Left renal cortex interstitium (tissue), 4 donors: ENCODE results near the gene BTG2. TPM values are rescaled to one million over a fixed set of nuclear protein-coding genes. Genes with fewer than 3 reads are reported as not detected.
"Not testable (repeated sequence)": the region's sequence is repeated elsewhere in the genome, so short reads cannot be mapped to it uniquely, and the experiment has no call there.

Experiments
- DNase-seq, 4 donors: peaks; one replicate each; pipeline ENCODE4 v3.0.0-alpha.2; 2013; ENCODE audit warnings: low read depth in 4 of 4, low spot score in 2 of 4, missing footprints in 1 of 4
- polyA plus RNA-seq, 4 donors: library from polyadenylated mRNA; unstranded; fragments of 120-200 nt; gene quantifications; one replicate each; pipeline ENCODE4 v1.2.1, GENCODE V29; 2013; ENCODE audit not compliant: insufficient read length in 4 of 4

The BTG2 gene
- polyA plus RNA-seq, 4 donors, result 86.8 to 215 (median 118) TPM

DNA sequence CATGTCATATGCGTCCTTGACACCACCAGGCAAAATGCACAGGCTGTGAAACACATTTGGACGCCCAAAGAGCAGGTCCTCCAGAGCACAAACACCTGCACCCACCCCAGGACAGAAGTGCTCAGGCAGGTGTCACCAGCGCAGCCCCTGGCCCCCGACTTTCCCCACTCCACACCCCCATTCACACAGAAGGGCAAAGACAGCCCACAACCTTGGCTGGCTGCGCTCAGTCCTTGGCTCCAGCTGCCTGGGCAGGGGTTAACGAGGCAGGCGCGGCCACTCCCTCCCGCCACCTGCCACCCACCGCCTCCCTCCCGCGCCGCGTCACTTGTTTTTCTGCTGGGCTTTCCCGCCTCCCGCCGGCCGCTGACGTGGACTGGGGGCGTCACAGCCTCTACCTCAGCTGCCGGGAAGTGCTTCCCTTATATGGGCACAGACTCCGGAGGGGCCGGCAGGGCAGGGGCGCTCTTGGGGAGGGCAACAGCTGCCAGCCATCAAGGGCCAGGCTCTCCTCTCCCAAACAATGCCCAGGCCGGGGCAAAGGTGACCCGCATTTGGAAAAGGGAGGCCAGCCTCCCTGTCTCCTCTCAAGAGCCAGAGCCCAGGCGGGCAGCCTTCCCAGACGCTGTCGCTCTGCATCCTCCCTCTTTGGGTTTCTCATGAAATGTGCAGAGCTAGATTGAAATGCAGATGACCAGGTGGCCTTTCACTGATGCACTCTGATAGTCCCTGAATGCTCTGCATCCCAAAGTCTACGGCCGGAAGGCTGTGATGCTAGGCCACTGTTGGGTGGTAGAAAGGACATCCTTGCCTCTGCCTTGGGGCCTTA, 14.8 kb upstream of the BTG2 start:
- DNase-seq, result peak in 3 of 4 donors; percentile 55 to 89 (median 78)

DNA sequence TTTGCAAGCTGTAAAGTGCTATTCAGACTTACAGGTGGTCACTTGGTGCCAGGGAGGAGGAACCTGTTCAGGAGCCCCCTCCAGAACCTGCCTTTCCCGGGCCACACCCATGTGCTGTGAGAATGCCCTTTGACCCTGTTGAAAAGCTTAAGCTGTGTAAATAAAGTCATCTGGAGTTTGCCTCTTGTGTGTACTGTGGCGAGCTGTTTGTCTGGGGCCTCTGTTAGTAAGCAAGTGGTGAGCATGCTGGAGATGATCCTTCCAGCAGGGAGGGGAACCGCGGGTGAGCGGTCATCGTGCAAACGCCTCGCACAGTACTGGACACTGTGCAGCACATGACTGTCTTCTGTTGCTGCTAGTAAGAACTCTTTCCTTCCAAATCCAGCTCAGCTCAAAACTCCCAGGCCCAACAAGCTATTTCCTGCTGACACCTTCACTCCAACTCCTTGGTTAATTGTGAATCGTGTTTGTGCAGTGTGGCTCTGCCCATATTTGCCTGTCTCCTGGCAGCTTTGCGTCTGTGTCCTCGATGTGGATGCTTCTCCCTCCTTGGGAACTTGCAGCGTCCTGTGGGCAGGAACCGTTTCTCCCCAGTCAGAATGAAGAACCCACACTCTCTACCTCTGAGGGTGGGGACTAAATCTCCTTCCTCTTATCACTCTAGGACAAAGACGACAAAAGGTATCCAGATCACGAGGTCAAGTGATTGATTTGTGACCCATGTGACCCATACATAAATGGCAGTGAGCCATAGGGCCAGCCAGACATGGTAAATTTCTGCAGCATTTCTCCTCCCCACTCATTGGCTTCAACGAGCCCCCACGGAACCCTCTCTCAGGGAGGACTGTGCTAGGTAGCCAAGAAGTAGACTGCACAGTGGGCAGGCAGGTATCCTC, 13.9 kb upstream of the BTG2 start:
- DNase-seq, result no peak

DNA sequence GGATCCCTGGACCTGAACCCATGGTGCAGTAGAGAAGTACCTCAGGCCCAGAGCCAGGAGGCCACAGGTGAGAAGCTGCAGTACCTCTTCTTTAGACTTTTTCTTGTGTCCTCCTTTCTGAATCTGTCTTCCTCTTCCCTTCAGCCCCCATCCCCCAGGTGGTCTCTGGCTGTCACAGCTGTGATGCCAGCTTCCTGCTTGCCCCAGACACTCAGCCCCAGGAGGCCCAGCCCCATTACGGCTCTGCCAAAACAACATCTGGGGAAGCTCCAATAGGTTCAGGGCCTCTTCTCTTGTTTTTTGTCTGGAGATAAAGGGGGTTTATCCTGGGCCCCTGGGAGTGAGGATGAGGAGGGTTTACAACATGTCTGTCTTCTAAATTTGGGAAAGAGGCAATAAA, 9.5 kb upstream of the BTG2 start:
- DNase-seq, result no peak

DNA sequence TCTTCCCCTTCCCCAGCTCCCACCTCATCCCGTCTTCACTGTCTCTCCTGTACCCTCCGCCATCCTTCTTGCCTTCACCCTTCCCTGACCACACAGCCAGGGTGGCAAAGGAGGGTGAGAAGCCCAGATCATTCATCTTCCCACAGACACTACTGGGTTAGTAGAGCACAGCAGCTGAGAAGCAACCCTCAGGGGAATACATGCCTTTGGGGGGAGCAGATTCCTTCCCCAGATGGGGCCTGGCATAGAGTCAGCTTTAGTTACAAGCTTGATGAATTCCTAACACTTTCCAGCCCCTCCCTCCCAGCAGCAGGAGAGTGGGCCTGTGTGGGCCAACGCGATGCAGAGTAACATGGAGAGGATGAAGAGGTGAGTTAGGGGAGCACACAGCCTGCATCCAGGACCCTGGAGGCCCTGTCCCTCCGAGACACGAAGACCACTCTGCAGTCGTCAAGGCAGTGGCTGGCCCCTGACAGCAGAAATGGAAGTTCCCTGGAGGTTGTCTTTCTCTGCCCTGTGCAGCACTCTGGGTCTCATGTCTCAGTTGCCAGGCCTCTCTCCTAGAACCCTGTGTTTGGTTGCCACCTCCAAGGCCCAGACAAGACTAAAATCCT, 8.8 kb upstream of the BTG2 start:
- DNase-seq, result no peak

DNA sequence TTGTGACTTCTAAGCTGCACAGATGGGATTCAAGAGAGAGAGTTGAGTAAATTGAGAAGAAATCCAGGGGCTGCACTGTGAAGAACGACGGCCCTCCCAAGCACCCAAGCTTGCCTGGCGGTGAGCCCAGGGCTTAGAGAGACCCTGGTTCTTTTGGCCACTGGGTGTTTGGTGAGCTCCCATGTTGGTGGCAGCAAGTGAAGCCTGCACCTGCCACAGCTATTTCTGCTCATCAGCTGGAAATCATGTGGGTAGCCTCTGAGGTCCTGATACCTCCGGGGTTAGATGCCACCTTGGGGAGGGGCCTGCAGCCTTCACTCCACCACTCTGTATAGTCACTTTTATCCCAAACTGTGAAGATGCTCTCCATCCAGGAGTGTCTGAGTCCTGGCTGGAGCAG, 6.2 kb upstream of the BTG2 start:
- no peak for DNase-seq

DNA sequence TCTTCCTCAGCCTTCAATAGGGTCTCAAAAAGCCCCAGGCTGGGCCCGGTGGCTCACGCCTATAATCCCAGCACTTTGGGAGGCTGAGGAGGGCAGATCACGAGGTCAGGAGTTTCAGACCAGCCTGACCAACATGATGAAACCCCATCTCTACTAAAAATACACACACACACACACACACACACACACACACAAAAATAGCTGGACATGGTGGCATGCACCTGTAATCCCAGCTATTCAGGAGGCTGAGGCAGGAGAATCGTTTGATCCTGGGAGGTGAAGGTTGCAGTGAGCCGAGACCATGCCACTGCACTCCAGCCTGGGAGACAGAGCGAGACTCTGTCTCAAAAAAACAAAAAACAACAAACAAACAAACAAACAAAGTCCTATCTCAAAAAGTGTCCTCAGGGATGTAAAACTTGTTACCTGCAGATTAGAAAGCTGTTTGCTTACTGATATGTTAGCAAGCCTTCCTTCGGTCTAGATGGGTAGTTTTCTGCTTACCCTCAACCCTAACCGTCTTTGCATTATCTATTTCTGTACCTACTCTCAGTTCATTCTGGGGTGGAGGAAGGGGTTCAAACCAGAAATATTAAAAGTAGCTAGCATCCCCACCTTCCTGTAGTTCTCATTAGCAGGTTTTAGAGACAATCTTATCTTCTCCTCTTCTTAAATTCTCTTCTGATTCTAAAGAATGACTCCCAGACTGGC, 5.4 kb upstream of the BTG2 start:
- not testable (repeated sequence) for DNase-seq

DNA sequence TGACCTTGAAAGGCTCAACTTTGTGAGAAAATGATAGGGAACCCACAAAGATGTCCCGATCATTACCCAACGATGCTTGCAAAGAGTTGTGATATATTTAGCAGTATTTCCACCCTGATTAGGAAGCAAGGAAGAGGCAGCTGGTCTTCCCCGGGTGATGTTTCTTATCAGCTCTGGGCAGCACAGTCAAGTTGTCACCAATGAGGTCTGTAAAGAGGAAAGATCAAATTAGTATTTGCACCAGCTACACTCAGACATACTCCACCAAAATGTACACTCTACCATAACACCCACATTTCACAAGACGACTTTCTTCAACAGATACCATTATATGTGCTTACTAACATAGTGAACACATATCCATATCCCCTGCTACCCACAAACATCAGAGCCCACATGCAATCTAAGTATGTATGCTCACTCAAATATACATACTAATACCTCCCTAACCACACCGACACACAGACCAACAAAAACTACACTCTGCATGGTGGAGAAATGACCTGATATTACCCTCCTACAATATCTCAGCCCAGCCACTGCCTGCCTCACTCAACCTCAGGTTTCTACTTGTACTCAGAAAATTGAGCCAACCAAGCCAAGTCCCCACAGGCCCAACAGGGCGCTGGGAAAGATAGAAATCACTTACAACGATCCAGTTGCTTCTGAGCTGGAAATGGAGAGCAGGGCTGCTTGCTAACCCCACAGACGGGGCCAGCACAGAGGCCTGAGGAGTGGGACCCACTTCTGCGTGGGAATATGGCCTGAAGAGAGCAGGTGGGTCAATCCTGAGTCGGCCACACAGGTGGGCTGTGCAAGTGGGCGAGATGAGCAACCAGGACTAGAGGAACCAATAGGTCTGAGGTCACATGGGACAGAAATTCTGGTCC, 4.6 kb upstream of the BTG2 start:
- no peak for DNase-seq

DNA sequence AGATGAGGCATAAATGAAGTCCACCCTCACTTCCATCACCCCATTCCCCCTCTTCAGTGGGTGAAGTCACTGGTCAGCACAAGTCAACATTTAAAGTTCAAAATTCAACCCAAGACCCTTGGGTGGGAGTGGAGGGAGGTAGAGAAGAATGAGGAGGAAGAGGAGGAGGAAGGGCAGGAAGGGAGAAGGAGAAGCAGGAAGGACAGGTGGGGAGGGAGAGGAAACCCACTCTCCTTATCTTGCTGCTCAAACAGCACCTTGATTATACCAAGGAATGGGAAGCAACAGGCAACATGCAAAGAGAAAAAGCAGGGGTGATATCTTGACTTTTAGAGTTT, 4.0 kb upstream of the BTG2 start:
- no peak for DNase-seq

DNA sequence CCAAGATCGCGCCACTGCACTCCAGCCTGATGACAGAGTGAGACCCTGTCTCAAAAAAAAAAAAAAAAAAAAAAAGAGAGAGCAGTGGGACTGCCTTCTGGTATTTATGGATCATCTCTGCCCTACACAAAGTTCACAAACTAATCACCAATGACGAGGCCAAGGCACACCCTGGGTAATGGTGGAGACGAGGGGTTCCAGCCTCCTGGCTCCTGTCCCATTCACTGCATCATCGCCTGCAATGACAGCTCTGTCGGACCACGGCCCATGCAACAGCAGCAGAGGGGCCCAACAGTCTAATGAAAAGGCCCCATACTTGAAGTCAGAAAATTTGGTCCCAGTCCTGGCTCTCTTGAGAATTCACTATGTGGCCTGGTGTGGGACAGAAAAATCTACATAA, 2.9 kb upstream of the BTG2 start:
- no peak for DNase-seq

DNA sequence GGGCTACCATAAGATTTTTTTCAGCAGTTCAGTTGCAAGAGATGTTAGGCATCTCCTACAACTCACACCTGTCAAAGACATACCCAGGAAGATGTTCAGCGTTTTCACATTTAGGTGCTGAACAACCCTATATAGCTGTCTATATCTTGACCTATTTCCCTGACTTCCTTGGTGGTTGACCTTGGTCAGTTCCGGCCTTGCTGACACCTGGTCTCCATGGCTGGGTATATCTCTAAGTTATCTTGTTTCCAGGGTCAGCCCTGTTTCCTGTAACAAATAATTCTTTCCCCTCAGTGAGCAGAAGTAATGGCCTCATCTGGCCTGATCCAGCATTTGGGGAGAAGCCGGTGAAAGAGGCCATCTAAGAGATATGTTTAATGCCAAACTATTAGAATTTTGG, 2.4 kb upstream of the BTG2 start:
- no peak for DNase-seq

DNA sequence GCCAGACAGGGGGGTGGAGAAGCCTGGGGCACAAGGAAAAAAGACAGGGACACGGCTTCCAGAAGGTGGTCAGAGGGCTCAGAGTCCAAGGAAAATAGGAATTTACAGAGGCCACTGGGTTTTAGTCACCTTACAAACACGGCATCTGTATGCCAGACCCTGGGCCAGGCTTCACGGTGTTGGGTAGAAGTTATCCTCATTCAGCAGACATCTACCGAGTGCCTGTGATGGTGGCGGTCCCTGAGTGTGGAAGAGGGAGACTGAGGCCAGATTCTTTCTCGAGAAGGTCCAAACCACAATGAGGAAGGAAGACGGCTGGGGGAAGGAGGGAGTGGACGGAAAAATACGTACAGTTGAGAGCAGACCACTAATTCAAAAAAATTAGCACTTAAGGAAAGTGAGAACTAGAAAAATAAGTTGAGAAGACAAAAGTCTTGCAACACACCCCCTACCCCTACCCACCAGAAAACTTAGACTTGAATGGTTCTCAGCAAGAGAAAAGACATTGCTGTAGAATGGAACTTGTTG, 864 bp upstream of the BTG2 start:
- no peak for DNase-seq

DNA sequence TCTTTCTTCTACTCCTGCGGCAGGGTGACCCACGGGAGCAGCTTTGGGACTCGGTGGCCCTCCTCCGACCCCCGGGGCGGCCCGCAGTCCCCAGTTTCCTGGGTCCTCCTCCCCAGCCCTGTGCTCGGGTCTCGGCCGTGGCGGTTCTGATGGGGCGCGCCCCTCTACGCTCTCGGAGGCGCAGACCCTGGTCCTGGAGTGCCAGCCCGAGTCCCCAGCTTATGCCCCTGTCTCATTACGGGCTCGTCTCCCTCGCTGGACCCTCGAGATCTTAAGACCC, 430 bp downstream of the BTG2 start:
- no peak for DNase-seq

DNA sequence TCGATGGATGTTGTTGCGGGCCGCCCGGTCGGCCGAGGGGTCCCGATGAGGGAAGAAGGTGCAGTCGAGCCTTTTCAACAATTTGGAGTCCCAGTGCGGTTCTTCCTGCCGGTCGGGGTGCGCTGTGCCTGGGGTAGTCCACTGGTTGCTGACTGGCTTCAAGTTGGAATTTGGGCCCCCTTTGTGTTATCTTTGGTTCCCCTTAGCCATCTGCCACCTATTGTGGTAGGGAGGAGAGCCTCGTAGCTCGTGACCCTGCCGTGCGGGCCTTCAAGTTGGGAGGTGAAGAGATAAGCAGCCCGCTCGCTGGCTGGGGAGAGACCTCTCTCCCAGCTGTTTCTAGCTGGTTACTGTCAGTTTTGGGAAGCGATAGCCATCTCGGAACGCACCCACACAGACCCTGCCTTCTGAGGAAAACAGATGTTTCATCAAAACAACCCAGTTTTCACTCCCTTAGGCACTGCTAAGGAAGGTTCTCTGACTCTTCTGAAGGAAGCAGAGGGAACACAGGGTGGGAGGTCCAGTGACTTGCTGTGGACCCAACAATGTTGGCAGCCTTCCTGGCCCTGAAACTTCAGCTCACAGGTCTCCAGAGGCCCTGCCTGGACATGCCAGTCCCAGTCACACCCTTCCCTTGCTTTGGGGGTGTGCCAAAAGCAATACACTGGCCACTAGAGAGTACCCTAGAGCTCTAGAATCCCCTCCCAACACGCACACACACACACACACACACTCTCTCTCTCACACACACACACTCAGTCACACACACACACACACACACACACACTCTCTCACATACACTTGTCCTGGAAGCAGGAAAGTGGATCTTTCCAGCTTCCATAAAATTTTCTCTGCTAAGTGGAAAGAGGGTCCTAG, 1.0 kb downstream of the BTG2 start:
- no peak for DNase-seq

DNA sequence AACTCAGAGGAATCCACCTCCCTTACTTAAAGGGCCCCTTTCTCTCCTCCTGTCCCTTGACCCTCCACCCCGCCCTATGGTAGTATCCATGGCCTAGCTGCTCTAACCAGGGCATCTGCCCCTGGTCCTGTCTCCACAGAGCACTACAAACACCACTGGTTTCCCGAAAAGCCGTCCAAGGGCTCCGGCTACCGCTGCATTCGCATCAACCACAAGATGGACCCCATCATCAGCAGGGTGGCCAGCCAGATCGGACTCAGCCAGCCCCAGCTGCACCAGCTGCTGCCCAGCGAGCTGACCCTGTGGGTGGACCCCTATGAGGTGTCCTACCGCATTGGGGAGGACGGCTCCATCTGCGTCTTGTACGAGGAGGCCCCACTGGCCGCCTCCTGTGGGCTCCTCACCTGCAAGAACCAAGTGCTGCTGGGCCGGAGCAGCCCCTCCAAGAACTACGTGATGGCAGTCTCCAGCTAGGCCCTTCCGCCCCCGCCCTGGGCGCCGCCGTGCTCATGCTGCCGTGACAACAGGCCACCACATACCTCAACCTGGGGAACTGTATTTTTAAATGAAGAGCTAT, 1.7 kb downstream of the BTG2 start:
- no peak for DNase-seq

DNA sequence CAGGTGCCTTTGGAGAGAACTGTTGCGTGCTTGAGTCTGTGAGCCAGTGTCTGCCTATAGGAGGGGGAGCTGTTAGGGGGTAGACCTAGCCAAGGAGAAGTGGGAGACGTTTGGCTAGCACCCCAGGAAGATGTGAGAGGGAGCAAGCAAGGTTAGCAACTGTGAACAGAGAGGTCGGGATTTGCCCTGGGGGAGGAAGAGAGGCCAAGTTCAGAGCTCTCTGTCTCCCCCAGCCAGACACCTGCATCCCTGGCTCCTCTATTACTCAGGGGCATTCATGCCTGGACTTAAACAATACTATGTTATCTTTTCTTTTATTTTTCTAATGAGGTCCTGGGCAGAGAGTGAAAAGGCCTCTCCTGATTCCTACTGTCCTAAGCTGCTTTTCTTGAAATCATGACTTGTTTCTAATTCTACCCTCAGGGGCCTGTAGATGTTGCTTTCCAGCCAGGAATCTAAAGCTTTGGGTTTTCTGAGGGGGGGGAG, 2.4 kb downstream of the BTG2 start:
- no peak for DNase-seq

DNA sequence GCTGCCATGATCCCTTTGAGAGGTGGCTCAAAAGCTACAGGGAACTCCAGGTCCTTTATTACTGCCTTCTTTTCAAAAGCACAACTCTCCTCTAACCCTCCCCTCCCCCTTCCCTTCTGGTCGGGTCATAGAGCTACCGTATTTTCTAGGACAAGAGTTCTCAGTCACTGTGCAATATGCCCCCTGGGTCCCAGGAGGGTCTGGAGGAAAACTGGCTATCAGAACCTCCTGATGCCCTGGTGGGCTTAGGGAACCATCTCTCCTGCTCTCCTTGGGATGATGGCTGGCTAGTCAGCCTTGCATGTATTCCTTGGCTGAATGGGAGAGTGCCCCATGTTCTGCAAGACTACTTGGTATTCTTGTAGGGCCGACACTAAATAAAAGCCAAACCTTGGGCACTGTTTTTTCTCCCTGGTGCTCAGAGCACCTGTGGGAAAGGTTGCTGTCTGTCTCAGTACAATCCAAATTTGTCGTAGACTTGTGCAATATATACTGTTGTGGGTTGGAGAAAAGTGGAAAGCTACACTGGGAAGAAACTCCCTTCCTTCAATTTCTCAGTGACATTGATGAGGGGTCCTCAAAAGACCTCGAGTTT, 3.1 kb downstream of the BTG2 start:
- DNase-seq, result no peak

DNA sequence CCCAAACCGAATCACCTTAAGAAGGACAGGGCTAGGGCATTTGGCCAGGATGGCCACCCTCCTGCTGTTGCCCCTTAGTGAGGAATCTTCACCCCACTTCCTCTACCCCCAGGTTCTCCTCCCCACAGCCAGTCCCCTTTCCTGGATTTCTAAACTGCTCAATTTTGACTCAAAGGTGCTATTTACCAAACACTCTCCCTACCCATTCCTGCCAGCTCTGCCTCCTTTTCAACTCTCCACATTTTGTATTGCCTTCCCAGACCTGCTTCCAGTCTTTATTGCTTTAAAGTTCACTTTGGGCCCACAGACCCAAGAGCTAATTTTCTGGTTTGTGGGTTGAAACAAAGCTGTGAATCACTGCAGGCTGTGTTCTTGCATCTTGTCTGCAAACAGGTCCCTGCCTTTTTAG, 3.6 kb downstream of the BTG2 start:
- DNase-seq, result no peak
